Measurements from ENCODE around the gene GMEB2. TPM values are rescaled to one million over a fixed set of nuclear protein-coding genes. Genes with fewer than 3 reads are reported as not detected.
"Not testable (repeated sequence)": the region's sequence is repeated elsewhere in the genome, so short reads cannot be mapped to it uniquely, and the experiment has no call there.

The GMEB2 gene
- polyA plus RNA-seq, 1 of the 3 experiments (the other 2 are of a cell fraction) = 6.5 TPM

- POLR2A ChIA-PET = no interaction called here
- no peak for DNase-seq
- 100% methylated on average over 1 of the region's 3 CpGs for WGBS (ENCODE audit: low lambda C conversion rate)
These were observed 24.6 kb downstream of the GMEB2 start for GRCh38 chr20:63602321-63602720.

DNA sequence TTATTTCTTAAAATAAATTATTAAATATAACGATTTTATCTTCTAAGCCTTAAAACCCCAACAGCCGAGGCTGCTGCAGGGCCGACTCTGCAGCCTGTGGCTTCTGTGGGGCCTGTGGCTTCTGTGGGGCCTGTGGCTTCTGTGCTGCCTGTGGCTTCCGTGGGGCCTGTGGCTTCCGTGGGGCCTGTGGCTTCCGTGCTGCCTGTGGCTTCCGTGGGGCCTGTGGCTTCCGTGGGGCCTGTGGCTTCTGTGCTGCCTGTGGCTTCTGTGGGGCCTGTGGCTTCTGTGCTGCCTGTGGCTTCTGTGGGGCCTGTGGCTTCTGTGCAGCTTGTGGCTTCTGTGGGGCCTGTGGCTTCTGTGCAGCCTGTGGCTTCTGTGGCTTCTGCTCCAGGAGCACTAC lies 25.2 kb downstream of the GMEB2 start:
- H3K4me2 ChIP-seq; H3K9ac ChIP-seq; CTCF ChIA-PET; H3K9me2 ChIP-seq; H3K4me1 ChIP-seq (ENCODE audit: control insufficient read depth in 1 of 2, insufficient read depth in 2 of 2, low read depth in 1 of 2, low read length in 1 of 2); H3F3A ChIP-seq (replicated peaks; ENCODE audit: insufficient read depth); POLR2A ChIA-PET; H3K27me3 ChIP-seq (ENCODE audit: insufficient read depth); H4K20me1 ChIP-seq (ENCODE audit: insufficient read depth); H3K27ac ChIP-seq (ENCODE audit: low read depth in 2 of 2, low read length in 1 of 2); H3K79me2 ChIP-seq (ENCODE audit: insufficient read depth); H3K9me3 ChIP-seq; H2AFZ ChIP-seq (ENCODE audit: low read depth); DNase-seq; H3K4me3 ChIP-seq (ENCODE audit: low read depth in 2 of 2, low read length in 1 of 2): not testable (repeated sequence)
- 72% methylated on average over 6 of the region's 8 CpGs for WGBS (ENCODE audit: low lambda C conversion rate)
- peaks cover 6 to 18% of the 10 kb centered on the region in 2 experiments for H3K36me3 ChIP-seq (replicated peaks in 1 of 2; ENCODE audit: control insufficient read depth in 1 of 2, insufficient read depth in 2 of 2, low read length in 1 of 2)

More at GRCh38 chr20:63602321-63602720, 24.6 kb downstream of the GMEB2 start:
- CTCF ChIA-PET = interaction anchor here (1.4 kb wide), 1 partner anchor 39 kb away, joined by 3 read pairs; no protein-coding TSS in a partner anchor
- TF ChIP-seq RXRA (IDR thresholded peaks at IDR 0.05; ENCODE audit: borderline replicate concordance, low read depth) (no peak), PBX3 (IDR thresholded peaks at IDR 0.05) (no peak), TCF12 (IDR thresholded peaks at IDR 0.05) (no peak), TEAD4 (IDR thresholded peaks at IDR 0.05; ENCODE audit: borderline replicate concordance, insufficient read depth) (no peak), SIN3A (IDR thresholded peaks at IDR 0.05; ENCODE audit: borderline replicate concordance, low read depth, low read length) (no peak), RFX5 (IDR thresholded peaks at IDR 0.05; ENCODE audit: low read length) (no peak), GATA2 (CRISPR knock-in tag; IDR thresholded peaks at IDR 0.05) (no peak), YY1 (IDR thresholded peaks at IDR 0.05; ENCODE audit: low read depth) (no peak)
- TF ChIP-seq, protein P1, sequence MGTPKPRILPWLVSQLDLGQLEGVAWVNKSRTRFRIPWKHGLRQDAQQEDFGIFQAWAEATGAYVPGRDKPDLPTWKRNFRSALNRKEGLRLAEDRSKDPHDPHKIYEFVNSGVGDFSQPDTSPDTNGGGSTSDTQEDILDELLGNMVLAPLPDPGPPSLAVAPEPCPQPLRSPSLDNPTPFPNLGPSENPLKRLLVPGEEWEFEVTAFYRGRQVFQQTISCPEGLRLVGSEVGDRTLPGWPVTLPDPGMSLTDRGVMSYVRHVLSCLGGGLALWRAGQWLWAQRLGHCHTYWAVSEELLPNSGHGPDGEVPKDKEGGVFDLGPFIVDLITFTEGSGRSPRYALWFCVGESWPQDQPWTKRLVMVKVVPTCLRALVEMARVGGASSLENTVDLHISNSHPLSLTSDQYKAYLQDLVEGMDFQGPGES (IDR thresholded peaks at IDR 0.05; ENCODE audit: low read depth, low read length) = no peak
- TF ChIP-seq, protein P2, sequence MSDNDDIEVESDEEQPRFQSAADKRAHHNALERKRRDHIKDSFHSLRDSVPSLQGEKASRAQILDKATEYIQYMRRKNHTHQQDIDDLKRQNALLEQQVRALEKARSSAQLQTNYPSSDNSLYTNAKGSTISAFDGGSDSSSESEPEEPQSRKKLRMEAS (IDR thresholded peaks at IDR 0.05; ENCODE audit: low read depth) = no peak
- H3K4me3 ChIP-seq (ENCODE audit: low read depth in 2 of 2, low read length in 1 of 2) = no peak overlapping the region
- no peaks in the 10 kb centered on the region for H3K9me3 ChIP-seq
- peaks cover 7% of the 10 kb centered on the region; the same call in 1 of the 2 replicates for H3K79me2 ChIP-seq (ENCODE audit: insufficient read depth)
- H3K9me2 ChIP-seq = no peaks in the 10 kb centered on the region
- H2AFZ ChIP-seq (ENCODE audit: low read depth) = no peak overlapping the region
- no peaks in the 10 kb centered on the region for H4K20me1 ChIP-seq (ENCODE audit: insufficient read depth)
- H3F3A ChIP-seq (replicated peaks; ENCODE audit: insufficient read depth) = peaks cover 2% of the 10 kb centered on the region
- H3K27ac ChIP-seq (ENCODE audit: low read depth in 2 of 2, low read length in 1 of 2) = no peak overlapping the region
- no peaks in the 10 kb centered on the region for H3K4me1 ChIP-seq (ENCODE audit: control insufficient read depth in 1 of 2, insufficient read depth in 2 of 2, low read depth in 1 of 2, low read length in 1 of 2)
- no peaks in the 10 kb centered on the region for H3K27me3 ChIP-seq (ENCODE audit: insufficient read depth)
- H3K4me2 ChIP-seq = no peak overlapping the region
- H3K9ac ChIP-seq = no peak overlapping the region
- H3K36me3 ChIP-seq (replicated peaks in 1 of 2; ENCODE audit: control insufficient read depth in 1 of 2, insufficient read depth in 2 of 2, low read length in 1 of 2) = peaks cover 6 to 18% of the 10 kb centered on the region in 2 experiments
